ENCODE results near the gene NOL12. TPM values are rescaled to one million over a fixed set of nuclear protein-coding genes. Genes with fewer than 3 reads are reported as not detected.

Gene NOL12
- total RNA-seq, 3 donors from 2014 or later (not counting 1 experiment from before 2014, with no cell fraction given), result 28.0 to 45.1 (median 39.0) TPM

- H3K27ac Mint-ChIP-seq, result no peak overlapping the region
- DNase-seq, result no peak
- H3K4me1 Mint-ChIP-seq, result no peaks in the 10 kb centered on the region
- H3K4me3 ChIP-seq (ENCODE audit: low read length), result no peak overlapping the region
- no peaks in the 10 kb centered on the region for H3K36me3 ChIP-seq (ENCODE audit: control insufficient read depth, insufficient read depth, low read length)
- TF ChIP-seq CTCF (IDR thresholded peaks at IDR 0.05), result no peak
- H3K9me3 ChIP-seq (ENCODE audit: control insufficient read depth, insufficient read depth, low read length), result no peaks in the 10 kb centered on the region
- H3K9me3 Mint-ChIP-seq, result no peaks in the 10 kb centered on the region
- H3K27me3 ChIP-seq (ENCODE audit: control insufficient read depth, insufficient read depth, low read length), result no peaks in the 10 kb centered on the region
- no peaks in the 10 kb centered on the region for H3K4me1 ChIP-seq (ENCODE audit: control insufficient read depth, insufficient read depth, low read length)
- no peak overlapping the region for H3K4me3 Mint-ChIP-seq
- no peaks in the 10 kb centered on the region for H3K27me3 Mint-ChIP-seq (ENCODE audit: low read depth in 2 of 2)
- intact Hi-C loops (cut with micrococcal nuclease), result no loop called here
- H3K27ac ChIP-seq (ENCODE audit: low read length), result no peak overlapping the region
- ATAC-seq, result no peak
- no peaks in the 10 kb centered on the region for H3K36me3 Mint-ChIP-seq
- 73% methylated on average over 25 of the region's 25 CpGs for WGBS (ENCODE audit: insufficient coverage)
These were observed 22.7 kb downstream of the NOL12 start for GRCh38 chr22:37708580-37709444.

- Histone ChIP-seq H3K4me3 (ENCODE audit: low read length) (no peak overlapping the region), H3K9me3 (ENCODE audit: control insufficient read depth, insufficient read depth, low read length) (no peaks in the 10 kb centered on the region), H3K27me3 (ENCODE audit: control insufficient read depth, insufficient read depth, low read length) (no peaks in the 10 kb centered on the region), H3K36me3 (ENCODE audit: control insufficient read depth, insufficient read depth, low read length) (no peaks in the 10 kb centered on the region), H3K4me1 (ENCODE audit: control insufficient read depth, insufficient read depth, low read length) (no peaks in the 10 kb centered on the region), H3K27ac (ENCODE audit: low read length) (no peak overlapping the region)
- Mint-ChIP-seq H3K27me3 (ENCODE audit: low read depth in 2 of 2) (no peaks in the 10 kb centered on the region), H3K36me3 (no peaks in the 10 kb centered on the region), H3K27ac (no peak overlapping the region), H3K9me3 (no peaks in the 10 kb centered on the region), H3K4me3 (no peak overlapping the region), H3K4me1 (no peaks in the 10 kb centered on the region)
- WGBS (ENCODE audit: insufficient coverage), result 96% methylated on average over 15 of the region's 15 CpGs
- DNase-seq (no peak), ATAC-seq (no peak)
- intact Hi-C loops (cut with micrococcal nuclease), result no loop called here
- no peak for TF ChIP-seq CTCF (IDR thresholded peaks at IDR 0.05)
These were observed 23.3 kb downstream of the NOL12 start for GRCh38 chr22:37709445-37709765.

DNA sequence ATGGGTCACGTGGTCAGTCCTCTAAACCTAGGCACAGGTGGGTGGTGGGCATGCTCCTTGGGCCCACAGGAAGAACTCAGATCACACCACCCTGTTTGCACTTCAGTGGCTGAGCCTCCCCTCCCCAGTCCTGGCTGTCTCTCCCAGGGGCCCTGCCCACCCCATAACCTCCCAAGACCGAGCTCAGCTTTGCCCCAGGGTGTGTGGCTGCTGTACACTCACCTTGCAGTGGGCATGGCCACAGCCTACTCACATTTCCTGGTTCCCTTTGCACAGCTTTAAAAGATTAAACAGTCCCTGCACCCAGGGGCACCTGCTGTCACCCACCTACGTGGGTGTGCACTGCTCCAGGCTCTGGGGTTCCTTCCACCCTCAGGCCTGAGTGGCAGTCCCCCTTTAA, 24.5 kb downstream of the NOL12 start:
- no peaks in the 10 kb centered on the region for H3K27me3 Mint-ChIP-seq (ENCODE audit: low read depth in 2 of 2)
- H3K27ac Mint-ChIP-seq, result no peak overlapping the region
- TF ChIP-seq CTCF (IDR thresholded peaks at IDR 0.05), result no peak
- DNase-seq (no peak), ATAC-seq (no peak)
- H3K4me3 ChIP-seq (ENCODE audit: low read length), result no peak overlapping the region
- no peaks in the 10 kb centered on the region for H3K9me3 ChIP-seq (ENCODE audit: control insufficient read depth, insufficient read depth, low read length)
- no peaks in the 10 kb centered on the region for H3K4me1 Mint-ChIP-seq
- H3K36me3 Mint-ChIP-seq, result no peaks in the 10 kb centered on the region
- intact Hi-C loops (cut with micrococcal nuclease), result no loop called here
- H3K4me1 ChIP-seq (ENCODE audit: control insufficient read depth, insufficient read depth, low read length), result no peaks in the 10 kb centered on the region
- H3K36me3 ChIP-seq (ENCODE audit: control insufficient read depth, insufficient read depth, low read length), result no peaks in the 10 kb centered on the region
- no peak overlapping the region for H3K4me3 Mint-ChIP-seq
- H3K9me3 Mint-ChIP-seq, result no peaks in the 10 kb centered on the region
- WGBS (ENCODE audit: insufficient coverage), result 86% methylated on average over 3 of the region's 3 CpGs
- H3K27me3 ChIP-seq (ENCODE audit: control insufficient read depth, insufficient read depth, low read length), result no peaks in the 10 kb centered on the region
- H3K27ac ChIP-seq (ENCODE audit: low read length), result no peak overlapping the region

- no peaks in the 10 kb centered on the region for H3K4me1 Mint-ChIP-seq
- H3K27ac Mint-ChIP-seq, result no peak overlapping the region
These were observed 25.3 kb downstream of the NOL12 start for GRCh38 chr22:37711490-37711889.

More at GRCh38 chr22:37711490-37711889, 25.3 kb downstream of the NOL12 start:
- no peak overlapping the region for H3K27ac ChIP-seq (ENCODE audit: low read length)
- H3K36me3 ChIP-seq (ENCODE audit: control insufficient read depth, insufficient read depth, low read length), result no peaks in the 10 kb centered on the region
- DNase-seq, result no peak
- intact Hi-C loops (cut with micrococcal nuclease), result no loop called here
- no peak for ATAC-seq
- Mint-ChIP-seq H3K27me3 (ENCODE audit: low read depth in 2 of 2) (no peaks in the 10 kb centered on the region), H3K9me3 (no peaks in the 10 kb centered on the region), H3K36me3 (no peaks in the 10 kb centered on the region), H3K4me3 (no peak overlapping the region)
- H3K4me1 ChIP-seq (ENCODE audit: control insufficient read depth, insufficient read depth, low read length), result no peaks in the 10 kb centered on the region
- TF ChIP-seq CTCF (IDR thresholded peaks at IDR 0.05), result no peak
- H3K27me3 ChIP-seq (ENCODE audit: control insufficient read depth, insufficient read depth, low read length), result no peaks in the 10 kb centered on the region
- H3K4me3 ChIP-seq (ENCODE audit: low read length), result no peak overlapping the region
- H3K9me3 ChIP-seq (ENCODE audit: control insufficient read depth, insufficient read depth, low read length), result no peaks in the 10 kb centered on the region
- 94% methylated on average over 8 of the region's 10 CpGs for whole genome bisulfite sequencing (ENCODE audit: insufficient coverage)
